ENCODE data around the gene DTD1. TPM values are rescaled to one million over a fixed set of nuclear protein-coding genes. Genes with fewer than 3 reads are reported as not detected.

The DTD1 gene
- total RNA-seq, 1 donor from 2014 or later = 12.2 TPM

- no peak for DNase-seq (ENCODE audit: low spot score)
Measured at GRCh38 chr20:18663932-18664331, 76.1 kb downstream of the DTD1 start.

GRCh38 chr20:18665135-18665534 lies 77.3 kb downstream of the DTD1 start:
- no peak for DNase-seq (ENCODE audit: low spot score)

GRCh38 chr20:18666803-18667415 lies 79.1 kb downstream of the DTD1 start:
- no peak for DNase-seq (ENCODE audit: low spot score)

- peak; percentile 40 for DNase-seq (ENCODE audit: low spot score)
Measured at GRCh38 chr20:18669241-18670019, 81.6 kb downstream of the DTD1 start.

GRCh38 chr20:18671203-18671710 lies 83.4 kb downstream of the DTD1 start:
- no peak for DNase-seq (ENCODE audit: low spot score)

GRCh38 chr20:18672834-18673233 lies 85.0 kb downstream of the DTD1 start:
- no peak for DNase-seq (ENCODE audit: low spot score)

GRCh38 chr20:18676396-18676795 lies 88.5 kb downstream of the DTD1 start:
- DNase-seq (ENCODE audit: low spot score) = no peak

- DNase-seq (ENCODE audit: low spot score) = no peak
Measured at GRCh38 chr20:18677126-18677525, 89.3 kb downstream of the DTD1 start.

GRCh38 chr20:18678549-18679419 lies 90.9 kb downstream of the DTD1 start:
- DNase-seq (ENCODE audit: low spot score) = no peak

GRCh38 chr20:18683839-18684238 lies 96.0 kb downstream of the DTD1 start:
- no peak for DNase-seq (ENCODE audit: low spot score)

GRCh38 chr20:18684775-18685174 lies 96.9 kb downstream of the DTD1 start:
- DNase-seq (ENCODE audit: low spot score) = no peak

GRCh38 chr20:18685406-18685805 lies 97.6 kb downstream of the DTD1 start:
- no peak for DNase-seq (ENCODE audit: low spot score)

- no peak for DNase-seq (ENCODE audit: low spot score)
Measured at GRCh38 chr20:18686696-18687095, 98.8 kb downstream of the DTD1 start.

GRCh38 chr20:18688676-18689075 lies 100.8 kb downstream of the DTD1 start:
- DNase-seq (ENCODE audit: low spot score) = no peak

- no peak for DNase-seq (ENCODE audit: low spot score)
Measured at GRCh38 chr20:18689557-18689956, 101.7 kb downstream of the DTD1 start.

GRCh38 chr20:18692447-18692846 lies 104.6 kb downstream of the DTD1 start:
- no peak for DNase-seq (ENCODE audit: low spot score)

- DNase-seq (ENCODE audit: low spot score) = no peak
Measured at GRCh38 chr20:18694071-18694470, 106.2 kb downstream of the DTD1 start.

GRCh38 chr20:18695175-18695574 lies 107.3 kb downstream of the DTD1 start:
- no peak for DNase-seq (ENCODE audit: low spot score)

GRCh38 chr20:18698735-18699380 lies 111.0 kb downstream of the DTD1 start:
- no peak for DNase-seq (ENCODE audit: low spot score)

- DNase-seq (ENCODE audit: low spot score) = no peak
Measured at GRCh38 chr20:18701969-18702368, 114.1 kb downstream of the DTD1 start.

- DNase-seq (ENCODE audit: low spot score) = no peak
Measured at GRCh38 chr20:18702736-18703135, 114.9 kb downstream of the DTD1 start.

- DNase-seq (ENCODE audit: low spot score) = peak; percentile 47
Measured at GRCh38 chr20:18705490-18705889, 117.6 kb downstream of the DTD1 start.

Measured in mucosa of gallbladder (tissue), 1 donor.